Central memory CD8-positive, alpha-beta T cell (primary cell): ENCODE data around the gene DHCR7.

Experiments
- ATAC-seq: fragments of 150-1000 bp; cut with Tn5 transposase; replicated peaks from 2 replicates; pipeline ENCODE4 v1.10.0; 2022; ENCODE audit warnings: mild to moderate bottlenecking, moderate FRiP score, moderate number of reproducible peaks; ENCODE audit not compliant: poor library complexity, severe bottlenecking; ENCODE audit errors: extremely low read depth
- DNase-seq, 2 donors: peaks; one replicate each; pipeline ENCODE4 v3.0.0; 2021; ENCODE audit warnings: low spot score in 2 of 2
- H3K27ac Mint-ChIP-seq: one replicate; pipeline ENCODE4 v1.8.0; 2022; ENCODE audit warnings: low read depth, mild to moderate bottlenecking, moderate library complexity, mixed read lengths
- H3K27me3 Mint-ChIP-seq: one replicate; pipeline ENCODE4 v1.8.0; 2022; ENCODE audit warnings: mixed read lengths
- H3K36me3 Mint-ChIP-seq: one replicate; pipeline ENCODE4 v1.8.0; 2022; ENCODE audit warnings: mild to moderate bottlenecking, moderate library complexity, mixed read lengths; ENCODE audit not compliant: insufficient read depth
- H3K4me1 Mint-ChIP-seq: one replicate; pipeline ENCODE4 v1.8.0; 2022; ENCODE audit warnings: mixed read lengths
- H3K4me3 Mint-ChIP-seq: one replicate; pipeline ENCODE4 v1.8.0; 2022; ENCODE audit warnings: mild to moderate bottlenecking, moderate library complexity, mixed read lengths
- H3K9me3 Mint-ChIP-seq: one replicate; pipeline ENCODE4 v1.8.0; 2022; ENCODE audit warnings: mixed read lengths

DHCR7 gene

GRCh38 chr11:71402878-71403277 lies 45.3 kb downstream of the DHCR7 start:
- no peaks in the 10 kb centered on the region for H3K4me1 Mint-ChIP-seq
- DNase-seq (no peak), ATAC-seq (no peak)
- H3K36me3 Mint-ChIP-seq = no peaks in the 10 kb centered on the region
- no peak overlapping the region for H3K4me3 Mint-ChIP-seq
- peaks cover 9% of the 10 kb centered on the region for H3K9me3 Mint-ChIP-seq
- H3K27ac Mint-ChIP-seq = no peak overlapping the region
- H3K27me3 Mint-ChIP-seq = no peaks in the 10 kb centered on the region

DNA sequence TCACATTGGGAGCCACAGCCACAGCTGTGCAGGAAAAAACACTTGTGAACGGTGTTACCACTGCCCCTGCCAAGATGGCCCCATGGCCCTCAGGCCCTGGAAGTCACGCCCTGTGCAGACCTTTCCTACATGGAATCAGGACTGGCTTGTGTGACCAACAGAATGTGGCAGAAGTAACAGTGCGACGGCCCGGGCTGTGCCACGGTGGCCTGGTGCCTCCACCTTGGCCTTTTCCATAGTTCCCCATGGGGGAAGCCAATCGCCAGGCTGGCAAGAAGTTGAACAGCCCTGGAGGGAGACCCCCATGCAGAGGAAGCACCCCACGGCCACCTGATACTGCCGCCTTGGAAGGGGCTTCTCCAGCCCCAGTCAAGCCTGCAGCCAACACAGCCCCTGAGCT lies 48.0 kb downstream of the DHCR7 start:
- DNase-seq (no peak), ATAC-seq (no peak)
- Mint-ChIP-seq H3K4me1 (no peaks in the 10 kb centered on the region), H3K27me3 (no peaks in the 10 kb centered on the region), H3K9me3 (peaks cover 9% of the 10 kb centered on the region), H3K4me3 (no peak overlapping the region), H3K27ac (no peak overlapping the region), H3K36me3 (peaks cover 2% of the 10 kb centered on the region)

GRCh38 chr11:71399341-71399740 lies 48.9 kb downstream of the DHCR7 start:
- H3K4me3 Mint-ChIP-seq = no peak overlapping the region
- ATAC-seq (no peak), DNase-seq (no peak)
- H3K36me3 Mint-ChIP-seq = peaks cover 2% of the 10 kb centered on the region
- no peak overlapping the region for H3K27ac Mint-ChIP-seq
- no peaks in the 10 kb centered on the region for H3K27me3 Mint-ChIP-seq
- H3K9me3 Mint-ChIP-seq = peaks cover 9% of the 10 kb centered on the region
- no peaks in the 10 kb centered on the region for H3K4me1 Mint-ChIP-seq

DNA sequence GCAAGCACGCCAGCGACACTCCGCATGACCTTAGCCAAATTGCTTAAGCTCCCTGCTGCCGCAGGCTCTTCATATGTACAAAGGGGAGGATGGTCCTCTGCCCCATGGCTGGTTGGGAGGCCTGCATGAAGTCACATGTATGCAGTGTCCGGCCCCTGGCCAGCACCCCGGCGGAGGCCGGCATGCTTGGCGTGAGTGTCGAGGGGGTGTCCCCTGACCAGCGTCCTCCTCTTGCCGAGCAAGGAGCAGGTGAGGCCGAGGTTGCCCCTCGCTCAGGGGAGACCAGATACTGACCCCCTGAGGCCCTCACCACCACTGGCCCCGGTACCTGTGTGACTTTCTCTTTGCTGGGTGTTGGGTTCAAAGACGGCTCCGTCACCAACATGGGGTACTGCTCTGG lies 50.2 kb downstream of the DHCR7 start:
- no peak overlapping the region for H3K27ac Mint-ChIP-seq
- no peak for ATAC-seq
- H3K27me3 Mint-ChIP-seq = no peaks in the 10 kb centered on the region
- H3K4me1 Mint-ChIP-seq = no peaks in the 10 kb centered on the region
- no peak overlapping the region for H3K4me3 Mint-ChIP-seq
- no peak for DNase-seq
- H3K9me3 Mint-ChIP-seq = no peaks in the 10 kb centered on the region
- H3K36me3 Mint-ChIP-seq = peaks cover 2% of the 10 kb centered on the region

- H3K27me3 Mint-ChIP-seq = peaks cover 3% of the 10 kb centered on the region
- no peak for DNase-seq
- no peak overlapping the region for H3K4me3 Mint-ChIP-seq
- no peak for ATAC-seq
- H3K9me3 Mint-ChIP-seq = no peaks in the 10 kb centered on the region
- peaks cover 2% of the 10 kb centered on the region for H3K36me3 Mint-ChIP-seq
- H3K27ac Mint-ChIP-seq = no peak overlapping the region
- no peaks in the 10 kb centered on the region for H3K4me1 Mint-ChIP-seq
Observed at GRCh38 chr11:71397331-71397860, 50.8 kb downstream of the DHCR7 start.

DNA sequence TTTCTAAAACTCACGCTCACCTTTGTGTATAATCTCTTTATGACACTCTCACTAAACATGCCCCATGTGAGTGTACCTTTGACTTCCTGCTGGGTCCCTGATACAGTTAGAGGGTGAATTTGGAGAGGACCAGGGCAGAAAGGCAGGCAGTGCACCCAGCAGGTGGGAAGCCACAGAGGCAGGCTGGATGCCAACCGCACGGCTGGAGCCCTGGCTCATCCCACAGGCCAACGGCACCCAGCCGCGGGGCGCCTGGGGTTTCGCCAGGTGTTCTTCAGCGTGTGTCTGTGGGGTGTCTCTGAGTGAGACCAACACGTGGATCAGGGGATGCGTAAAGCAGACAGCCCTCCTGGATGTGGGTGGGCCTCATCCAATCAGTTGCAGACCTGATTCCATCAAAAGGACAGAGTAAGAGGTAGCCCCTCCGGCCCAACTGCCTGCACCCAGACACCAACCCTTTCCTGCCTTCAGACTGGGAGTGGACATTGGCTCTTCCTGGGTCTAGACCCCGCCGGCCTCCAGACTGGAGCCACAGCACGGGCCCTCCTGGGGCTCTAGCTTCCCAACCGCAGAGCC lies 51.6 kb downstream of the DHCR7 start:
- Mint-ChIP-seq H3K4me3 (no peak overlapping the region), H3K4me1 (no peaks in the 10 kb centered on the region), H3K27ac (no peak overlapping the region), H3K27me3 (peaks cover 10% of the 10 kb centered on the region), H3K36me3 (peaks cover 2% of the 10 kb centered on the region), H3K9me3 (no peaks in the 10 kb centered on the region)
- no peak for ATAC-seq
- DNase-seq = no peak

- no peak for ATAC-seq
Observed at GRCh38 chr11:71395774-71396173, 52.4 kb downstream of the DHCR7 start.

DNA sequence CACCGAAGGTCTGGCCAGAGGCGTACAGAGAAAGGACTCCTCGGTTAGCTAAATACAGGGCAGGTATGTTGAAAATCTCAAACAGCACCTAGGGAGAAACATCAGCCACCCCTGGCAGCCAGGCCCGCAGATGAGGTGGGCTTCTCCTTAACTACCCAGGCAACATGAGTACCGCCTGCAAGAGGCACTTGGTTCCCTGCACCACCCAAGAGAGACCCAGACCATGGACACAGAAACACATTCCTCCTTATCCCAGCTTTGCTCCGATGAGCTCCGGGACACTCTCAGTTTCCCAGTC lies 53.0 kb downstream of the DHCR7 start:
- Mint-ChIP-seq H3K4me3 (no peak overlapping the region), H3K4me1 (no peaks in the 10 kb centered on the region), H3K9me3 (no peaks in the 10 kb centered on the region), H3K36me3 (peaks cover 2% of the 10 kb centered on the region), H3K27me3 (peaks cover 12% of the 10 kb centered on the region), H3K27ac (no peak overlapping the region)
- no peak for ATAC-seq
- DNase-seq = no peak

More at GRCh38 chr11:71395774-71396173, 52.4 kb downstream of the DHCR7 start:
- Mint-ChIP-seq H3K27me3 (peaks cover 12% of the 10 kb centered on the region), H3K36me3 (peaks cover 2% of the 10 kb centered on the region), H3K9me3 (no peaks in the 10 kb centered on the region), H3K4me3 (no peak overlapping the region), H3K4me1 (no peaks in the 10 kb centered on the region), H3K27ac (no peak overlapping the region)
- DNase-seq = no peak

DNA sequence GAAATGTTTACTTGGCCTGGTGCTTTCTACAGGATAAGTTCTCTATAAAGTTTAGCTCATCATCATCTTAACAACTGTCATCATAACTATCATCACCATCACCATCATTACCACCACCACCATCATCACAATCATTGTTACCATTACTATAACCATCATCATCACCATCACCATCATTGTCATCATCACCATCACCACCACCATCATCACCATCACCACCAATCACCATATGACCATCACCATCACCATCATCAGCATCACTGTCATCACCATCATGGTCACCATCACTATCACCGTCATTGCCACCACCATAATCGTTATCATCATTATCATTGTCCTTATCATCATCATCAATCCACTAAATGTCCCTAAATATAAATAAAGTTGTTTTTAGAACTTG lies 54.9 kb downstream of the DHCR7 start:
- Mint-ChIP-seq H3K27ac (no peak overlapping the region), H3K9me3 (no peaks in the 10 kb centered on the region), H3K4me1 (no peaks in the 10 kb centered on the region), H3K27me3 (peaks cover 18% of the 10 kb centered on the region), H3K4me3 (no peak overlapping the region), H3K36me3 (peaks cover 2% of the 10 kb centered on the region)
- no peak for DNase-seq
- ATAC-seq = no peak

- no peak for ATAC-seq
- H3K27me3 Mint-ChIP-seq = peaks cover 33% of the 10 kb centered on the region
- peaks cover 2% of the 10 kb centered on the region for H3K36me3 Mint-ChIP-seq
- no peak overlapping the region for H3K4me3 Mint-ChIP-seq
- no peaks in the 10 kb centered on the region for H3K9me3 Mint-ChIP-seq
- no peak overlapping the region for H3K27ac Mint-ChIP-seq
- H3K4me1 Mint-ChIP-seq = no peaks in the 10 kb centered on the region
- DNase-seq = no peak
Observed at GRCh38 chr11:71391796-71392195, 56.4 kb downstream of the DHCR7 start.

DNA sequence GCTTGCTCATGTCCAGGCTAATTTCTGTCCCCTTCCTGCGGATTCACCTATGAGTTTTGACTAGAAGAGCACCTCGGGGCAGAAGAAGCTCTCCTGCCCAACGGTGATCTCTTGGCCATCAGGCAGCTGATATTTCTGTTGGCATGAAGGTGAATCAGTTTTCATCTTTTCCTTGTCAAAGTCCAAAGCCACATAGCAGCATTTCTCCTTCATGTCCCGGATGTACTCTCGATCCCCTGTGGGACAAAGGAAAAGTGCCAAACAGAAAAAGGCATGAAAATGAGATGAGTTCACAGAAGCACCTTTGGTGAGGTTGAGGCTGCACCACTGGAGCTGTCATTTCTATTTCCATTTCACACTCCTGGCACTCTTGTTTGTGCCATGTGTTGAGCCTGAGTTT lies 56.8 kb downstream of the DHCR7 start:
- DNase-seq (no peak), ATAC-seq (no peak)
- H3K36me3 Mint-ChIP-seq = peaks cover under 1% of the 10 kb centered on the region
- no peak overlapping the region for H3K27ac Mint-ChIP-seq
- H3K4me3 Mint-ChIP-seq = no peak overlapping the region
- H3K4me1 Mint-ChIP-seq = no peaks in the 10 kb centered on the region
- peaks cover 37% of the 10 kb centered on the region for H3K27me3 Mint-ChIP-seq
- no peaks in the 10 kb centered on the region for H3K9me3 Mint-ChIP-seq

GRCh38 chr11:71388637-71389235 lies 59.5 kb downstream of the DHCR7 start:
- Mint-ChIP-seq H3K36me3 (no peaks in the 10 kb centered on the region), H3K4me3 (no peak overlapping the region), H3K27me3 (peaks cover 54% of the 10 kb centered on the region), H3K27ac (no peak overlapping the region), H3K9me3 (no peaks in the 10 kb centered on the region), H3K4me1 (no peaks in the 10 kb centered on the region)
- no peak for DNase-seq
- no peak for ATAC-seq

- ATAC-seq (no peak), DNase-seq (no peak)
- Mint-ChIP-seq H3K4me3 (no peak overlapping the region), H3K36me3 (no peaks in the 10 kb centered on the region), H3K27me3 (peaks cover 54% of the 10 kb centered on the region), H3K9me3 (no peaks in the 10 kb centered on the region), H3K4me1 (no peaks in the 10 kb centered on the region), H3K27ac (no peak overlapping the region)
Observed at GRCh38 chr11:71387784-71388636, 60.2 kb downstream of the DHCR7 start.
